Medulla oblongata (tissue), 1 donor: ENCODE data around the gene ETNK1.

ENCODE experiments used
- DNase-seq: peaks from one replicate; pipeline ENCODE4 v3.0.0-alpha.2; 2015; ENCODE audit errors: extremely low spot score

Gene ETNK1

DNA sequence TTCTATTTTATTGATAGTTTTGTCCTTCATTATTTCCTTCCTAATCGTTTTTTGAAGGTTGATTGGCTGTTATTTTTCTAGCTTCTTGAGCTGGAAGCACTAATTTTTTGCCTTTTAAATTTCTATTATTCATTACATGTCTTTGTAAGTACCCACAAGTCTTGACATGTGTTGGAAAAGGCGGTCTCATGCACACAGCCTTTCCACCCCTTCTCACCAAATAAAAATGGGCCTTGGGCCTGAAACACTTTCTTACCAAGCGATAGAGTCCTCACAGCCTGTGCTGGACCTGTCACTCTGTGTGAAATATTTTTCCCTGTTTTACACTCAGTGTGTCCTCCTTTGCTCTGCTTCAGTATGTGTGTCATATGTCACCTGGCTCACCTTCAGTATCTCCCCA lies 9.9 kb downstream of the ETNK1 start:
- DNase-seq = no peak

DNA sequence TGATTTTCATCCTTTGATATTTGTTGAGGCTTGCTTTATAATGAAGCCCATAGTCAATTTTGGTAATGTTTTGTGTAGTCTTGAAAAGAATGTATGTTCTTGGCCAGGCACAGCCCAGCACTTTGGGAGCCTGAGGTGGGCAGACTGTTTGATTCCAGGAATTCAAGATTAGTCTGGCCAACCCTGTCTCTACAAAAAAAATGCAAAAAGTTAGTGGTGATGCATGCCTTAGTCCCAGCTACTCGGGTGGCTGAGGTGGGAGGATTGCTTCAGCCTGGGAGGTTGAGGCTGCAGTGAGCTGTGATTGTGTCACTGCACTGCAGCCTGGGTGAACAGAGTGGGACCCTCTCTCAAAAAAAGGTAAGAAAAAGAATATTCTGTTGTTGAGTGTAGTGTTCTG lies 10.8 kb downstream of the ETNK1 start:
- no peak for DNase-seq

DNA sequence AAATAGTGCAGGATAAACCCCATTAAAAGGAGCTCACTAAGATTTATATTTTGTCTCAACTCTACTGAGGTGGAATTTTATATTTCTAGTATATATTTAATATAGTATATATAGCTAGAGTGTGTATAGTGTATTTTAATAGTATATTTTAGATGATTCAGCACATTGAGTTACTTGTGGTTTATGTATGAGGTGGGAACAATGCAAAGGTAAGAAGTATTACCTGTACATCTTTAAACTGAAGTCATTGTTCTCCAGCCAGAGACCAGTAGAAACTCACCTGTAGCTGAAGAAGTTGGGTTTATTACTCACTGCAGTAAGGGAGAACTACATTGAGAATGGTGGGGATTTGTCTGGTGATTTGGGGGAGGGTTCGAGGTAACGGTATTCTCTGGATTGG lies 15.9 kb downstream of the ETNK1 start:
- DNase-seq = no peak

DNA sequence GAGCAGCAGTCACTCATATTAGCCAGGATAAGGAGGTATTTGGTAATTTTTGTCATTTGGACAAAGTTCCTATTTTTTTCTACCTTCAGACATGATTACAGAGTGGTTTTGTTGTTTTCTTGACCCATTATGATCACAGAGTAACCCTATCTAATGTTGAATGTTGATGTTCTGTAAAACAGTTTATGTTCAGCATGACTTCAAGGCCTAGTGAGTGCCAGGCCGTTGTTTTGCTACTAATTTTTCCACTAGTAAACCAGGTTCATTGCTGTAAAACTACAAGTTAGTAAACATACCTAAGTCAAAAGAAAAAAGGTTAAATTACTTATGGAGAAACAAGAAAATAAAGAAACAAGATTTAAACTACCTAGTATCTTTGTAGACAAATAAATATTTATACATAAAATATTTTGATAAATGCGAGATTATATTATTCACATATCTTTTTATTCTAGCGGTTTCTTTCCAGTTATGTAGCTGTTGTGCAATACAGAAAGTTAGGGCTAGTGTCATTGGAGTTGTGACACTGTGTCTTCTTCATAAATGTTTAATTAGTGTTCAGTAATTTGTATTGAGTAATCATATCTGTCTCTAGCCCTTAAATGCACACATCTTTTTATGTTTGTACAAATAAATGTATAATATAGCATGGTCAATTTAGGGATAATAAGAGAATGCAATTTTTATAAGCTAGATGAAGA lies 16.5 kb downstream of the ETNK1 start:
- DNase-seq = no peak

DNA sequence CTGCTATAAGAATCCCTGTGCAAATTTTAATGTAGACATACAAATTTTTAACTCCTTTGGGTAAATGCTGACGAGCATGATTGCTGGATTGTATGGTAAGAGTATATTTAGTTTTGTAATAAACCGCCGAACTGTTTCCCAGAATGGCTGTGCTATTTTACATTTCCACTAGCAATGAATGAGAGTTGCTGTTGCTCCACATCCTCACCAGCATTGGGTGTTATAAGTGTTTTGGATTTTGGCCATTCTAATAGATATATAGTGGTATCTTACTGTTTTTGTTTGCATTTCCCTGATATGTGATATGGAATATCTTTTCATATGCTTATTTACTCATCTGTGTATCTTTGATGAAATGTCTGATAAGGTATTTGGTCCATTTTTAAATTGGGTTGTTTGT lies 23.7 kb downstream of the ETNK1 start:
- no peak for DNase-seq

DNA sequence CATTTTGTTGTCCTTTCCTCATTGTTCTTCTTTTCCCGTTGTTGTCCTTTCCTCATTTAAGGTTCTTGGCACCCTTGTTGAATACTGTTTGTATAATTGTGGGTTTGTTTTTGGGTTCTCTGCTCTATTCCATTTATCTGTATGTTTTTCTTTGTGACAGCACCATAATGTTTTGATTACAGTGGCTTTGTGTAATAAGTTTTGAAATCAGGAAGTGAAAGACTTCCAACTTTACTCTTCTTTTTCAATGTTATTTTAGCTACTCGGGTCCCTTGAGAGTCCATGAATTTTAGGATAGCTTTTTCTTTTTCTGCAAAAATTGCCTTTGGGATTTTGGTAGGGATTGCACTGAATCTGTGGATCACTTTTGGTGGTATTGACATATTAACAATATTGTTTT lies 28.1 kb downstream of the ETNK1 start:
- no peak for DNase-seq

DNA sequence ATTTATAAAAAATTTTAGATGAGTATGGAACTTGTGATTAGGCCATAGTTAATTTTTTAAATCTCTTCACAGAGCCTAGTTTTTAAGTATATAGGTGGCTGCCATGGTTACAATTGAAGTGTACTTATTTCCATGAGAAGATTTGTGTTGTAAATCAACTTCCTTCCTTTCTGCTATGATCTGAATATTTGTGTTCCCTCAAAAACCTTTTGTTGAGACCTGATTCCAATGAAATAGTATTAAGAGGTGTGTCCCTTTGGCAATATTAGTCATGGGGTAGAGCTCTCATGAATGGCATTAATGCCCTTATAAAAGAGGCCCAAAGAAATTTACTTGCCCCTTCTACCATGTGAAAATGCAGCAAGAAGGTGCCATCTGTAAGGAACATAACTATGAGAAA lies 28.8 kb downstream of the ETNK1 start:
- no peak for DNase-seq

DNA sequence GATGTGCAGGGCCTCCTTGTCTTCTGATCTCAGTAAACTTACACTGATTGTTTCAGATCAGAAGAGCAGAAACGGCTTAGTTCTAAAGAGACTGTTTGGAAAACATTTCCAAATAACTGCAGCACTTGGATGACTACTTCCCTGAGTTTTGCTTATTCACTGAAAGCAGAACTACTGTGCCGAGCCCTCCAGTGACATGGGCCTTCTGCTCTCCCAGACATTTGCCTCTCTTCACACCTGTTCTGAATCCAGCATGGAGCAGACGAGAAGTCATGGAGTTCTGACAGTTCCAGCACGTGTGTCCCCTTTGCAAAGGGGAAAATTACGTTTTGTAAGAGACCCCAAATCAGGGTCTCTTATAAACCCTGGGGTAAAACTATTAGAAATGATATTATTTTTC lies 31.4 kb downstream of the ETNK1 start:
- no peak for DNase-seq

DNA sequence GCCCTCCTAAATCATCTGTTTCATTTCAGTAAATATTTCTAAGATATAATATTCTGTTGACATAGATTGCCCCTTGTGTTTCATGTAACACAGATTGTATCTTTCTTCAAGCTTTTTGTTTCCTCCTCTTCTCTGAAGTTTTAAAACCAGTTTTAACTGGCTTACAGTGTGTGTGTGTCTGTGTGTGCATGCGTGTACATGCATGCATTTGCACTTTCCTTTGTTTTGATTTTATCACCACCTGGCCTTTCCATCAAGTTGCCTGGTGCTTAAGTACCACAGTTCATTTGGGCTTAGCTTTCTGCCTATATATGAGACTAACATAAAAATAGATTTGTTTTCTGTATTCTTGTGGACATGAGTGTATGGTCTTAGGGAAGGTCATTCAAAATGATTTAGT lies 31.9 kb downstream of the ETNK1 start:
- no peak for DNase-seq

DNA sequence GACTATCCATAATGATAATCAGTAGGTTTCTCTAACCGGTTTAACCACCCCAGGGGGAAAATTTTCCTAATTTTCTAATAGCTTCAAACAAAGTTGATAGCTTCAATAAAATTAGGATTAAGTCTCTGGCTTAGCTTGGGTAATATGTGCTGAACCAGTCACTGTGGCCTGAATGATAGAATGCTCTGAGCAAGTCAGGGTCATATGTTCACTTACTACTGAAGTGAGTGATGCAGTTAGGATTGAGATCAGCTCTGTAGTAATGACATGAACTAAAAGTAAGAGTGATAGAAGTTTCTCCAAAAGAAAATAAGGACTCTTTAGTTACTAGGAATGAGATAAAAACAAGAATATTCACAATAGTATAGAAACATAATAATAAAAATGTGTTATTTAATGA lies 32.6 kb downstream of the ETNK1 start:
- no peak for DNase-seq

DNA sequence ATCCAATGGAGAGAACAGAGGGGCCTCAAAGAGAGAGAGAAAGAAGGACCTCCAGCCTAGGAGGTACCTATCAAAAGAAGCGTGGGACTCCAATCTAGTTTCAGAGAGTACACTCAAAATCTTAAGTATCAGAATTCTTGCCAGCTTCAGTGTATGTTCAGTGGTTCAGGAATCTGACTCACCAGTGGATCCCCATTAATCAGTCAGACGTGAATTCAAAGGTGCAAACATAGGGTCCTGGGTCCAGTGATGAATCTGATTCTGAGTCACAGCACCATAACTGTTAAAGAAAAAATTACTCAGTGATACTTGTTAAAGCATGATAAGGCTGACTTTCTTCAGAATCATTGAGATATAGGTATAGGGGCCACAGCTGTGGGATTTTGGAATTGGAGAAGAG lies 33.2 kb downstream of the ETNK1 start:
- no peak for DNase-seq

DNA sequence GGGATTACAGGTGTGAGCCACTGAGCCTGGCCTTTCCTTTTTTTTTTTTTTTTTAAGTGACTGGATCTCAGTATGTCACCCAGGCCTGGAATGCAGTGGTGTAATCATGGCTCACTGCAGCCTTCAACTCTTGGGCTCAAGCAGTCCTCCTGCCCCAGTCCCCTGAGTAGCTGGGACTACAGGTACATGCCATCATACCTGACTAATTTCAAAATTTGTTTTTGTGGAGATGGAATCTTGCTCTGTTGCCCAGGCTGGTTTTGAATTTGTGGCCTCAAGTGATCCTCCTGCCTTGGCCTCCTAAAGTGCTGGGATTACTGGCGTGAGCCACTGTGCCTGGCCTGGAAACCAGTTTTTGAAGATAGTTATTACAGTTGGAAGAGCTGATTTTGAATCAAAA lies 37.4 kb downstream of the ETNK1 start:
- DNase-seq = no peak

DNA sequence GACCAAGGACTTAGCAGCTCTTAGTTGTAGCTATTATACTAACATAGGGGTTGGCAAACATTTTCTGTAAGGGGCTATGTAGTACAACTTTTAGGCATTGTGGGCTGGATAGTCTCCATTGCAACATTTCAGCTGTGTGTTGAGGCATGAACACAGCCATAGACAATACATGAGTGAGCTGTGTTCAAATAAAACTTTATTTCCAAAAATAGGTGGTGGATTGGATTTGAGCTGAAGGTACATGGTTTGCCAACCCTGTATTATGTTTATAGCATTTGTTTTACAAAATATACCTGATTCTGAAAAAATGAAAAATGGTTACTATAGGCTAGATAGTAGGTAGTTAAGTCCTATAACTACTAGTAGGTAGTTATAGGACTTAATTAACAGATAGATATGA lies 40.5 kb downstream of the ETNK1 start:
- no peak for DNase-seq

DNA sequence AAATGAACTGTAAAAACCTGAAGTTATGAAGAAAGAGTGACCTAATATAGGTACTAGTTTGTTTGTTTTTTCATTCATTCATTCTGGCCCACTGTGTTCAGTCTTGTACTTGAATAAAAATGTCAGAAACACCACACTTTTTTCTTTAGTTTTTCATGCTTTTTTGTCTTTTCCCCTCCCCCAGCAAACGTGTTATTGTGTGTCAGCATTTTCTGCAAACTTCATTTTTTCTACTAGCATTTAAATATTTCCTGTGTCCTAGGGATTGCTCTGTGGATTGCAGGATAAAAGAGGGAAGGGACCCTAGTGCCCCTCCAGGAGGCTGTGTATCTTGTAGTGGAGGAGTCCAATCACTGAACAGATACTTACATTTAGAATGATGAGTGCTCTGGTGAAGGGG lies 42.2 kb downstream of the ETNK1 start:
- no peak for DNase-seq

DNA sequence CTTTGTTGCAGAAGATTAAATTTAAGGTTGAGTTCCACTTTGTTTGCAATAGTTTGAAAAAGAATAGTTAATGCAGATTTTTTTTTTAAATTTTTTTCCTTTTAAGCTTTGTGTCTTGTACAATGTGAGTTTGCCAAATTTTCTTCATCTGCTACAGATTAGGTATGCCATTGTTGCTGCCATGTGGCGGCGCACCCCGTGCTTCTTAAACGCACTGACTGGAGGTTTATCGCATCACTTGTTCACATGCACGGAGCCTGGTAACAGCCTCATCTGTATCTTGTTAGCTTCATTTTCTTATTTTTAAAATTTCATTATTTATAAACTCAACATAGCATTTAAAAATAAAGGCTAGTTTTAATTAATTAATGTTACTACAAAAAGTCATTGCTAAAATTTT lies 43.5 kb downstream of the ETNK1 start:
- no peak for DNase-seq

DNA sequence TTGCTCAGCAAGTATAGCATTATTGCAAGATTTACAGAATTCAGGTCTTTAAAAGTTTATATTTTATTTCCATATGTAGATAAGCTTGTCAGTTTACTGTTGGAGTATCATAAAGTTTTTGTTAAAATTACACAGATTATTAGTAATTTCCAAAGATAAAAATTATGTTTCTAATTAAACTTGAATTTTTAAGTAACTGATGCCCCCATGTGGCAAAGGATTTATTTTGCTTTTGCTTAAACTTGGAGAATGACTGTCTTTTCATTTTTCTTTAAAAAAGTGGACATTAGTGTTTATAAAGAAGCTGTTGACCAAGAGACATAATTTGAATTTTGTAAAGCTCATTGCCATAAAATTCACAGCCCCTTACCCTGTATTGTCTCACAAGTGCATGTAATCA lies 45.8 kb downstream of the ETNK1 start:
- no peak for DNase-seq

DNA sequence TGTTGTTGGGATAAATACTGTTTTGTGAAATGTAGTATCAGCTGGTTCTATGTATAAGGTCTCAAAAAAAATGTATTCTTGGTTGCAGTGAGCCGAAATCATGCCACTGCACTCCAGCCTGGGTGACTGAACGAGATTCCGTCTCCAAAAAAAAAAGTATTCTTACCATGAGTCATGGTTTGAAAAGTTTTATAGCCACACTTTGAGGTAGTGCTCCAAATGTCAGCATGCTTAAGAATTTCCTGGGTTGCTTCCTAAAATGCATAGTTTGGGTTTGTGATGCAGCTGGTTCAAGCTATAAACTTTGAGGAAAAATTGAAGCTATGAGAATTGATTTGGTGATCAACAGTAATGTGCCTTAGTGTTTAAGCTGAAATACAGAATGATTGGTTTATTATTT lies 48.0 kb downstream of the ETNK1 start:
- no peak for DNase-seq

DNA sequence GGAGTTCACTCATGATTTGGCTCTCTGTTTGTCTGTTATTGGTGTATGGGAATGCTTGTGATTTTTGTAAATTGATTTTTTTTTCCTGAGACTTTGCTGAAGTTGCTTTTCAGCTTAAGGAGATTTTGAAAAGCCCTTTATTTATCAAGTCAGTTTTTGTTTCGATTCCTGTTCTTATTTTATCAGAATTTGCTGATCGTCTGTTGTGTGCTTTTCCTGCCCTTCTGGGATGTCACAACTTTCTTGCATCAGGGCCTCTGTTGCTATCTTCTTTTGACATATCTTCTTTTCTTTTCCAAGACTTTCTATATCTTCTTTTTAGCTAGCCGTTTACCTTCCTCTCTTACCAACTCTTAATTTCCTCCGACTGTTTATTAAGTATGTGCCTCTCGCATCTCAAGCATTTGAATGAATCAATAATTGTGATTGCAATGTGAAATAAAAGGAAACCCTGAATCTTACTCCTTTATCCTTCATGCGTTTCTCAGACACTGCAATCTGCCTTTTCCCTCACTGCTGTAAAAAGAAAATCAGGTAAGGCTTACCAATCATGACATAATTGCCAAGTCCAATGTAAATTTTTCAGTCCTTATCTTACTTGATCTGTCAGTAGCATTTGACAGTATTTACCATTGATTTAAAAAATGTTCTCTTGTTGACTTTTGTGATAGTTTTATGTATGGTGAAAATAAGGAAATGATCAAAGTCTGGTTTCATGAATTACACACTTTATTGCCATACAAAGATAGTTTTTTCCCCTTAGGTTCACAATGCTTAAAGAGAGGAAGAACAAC lies 53.0 kb downstream of the ETNK1 start:
- DNase-seq = peak; percentile 30

DNA sequence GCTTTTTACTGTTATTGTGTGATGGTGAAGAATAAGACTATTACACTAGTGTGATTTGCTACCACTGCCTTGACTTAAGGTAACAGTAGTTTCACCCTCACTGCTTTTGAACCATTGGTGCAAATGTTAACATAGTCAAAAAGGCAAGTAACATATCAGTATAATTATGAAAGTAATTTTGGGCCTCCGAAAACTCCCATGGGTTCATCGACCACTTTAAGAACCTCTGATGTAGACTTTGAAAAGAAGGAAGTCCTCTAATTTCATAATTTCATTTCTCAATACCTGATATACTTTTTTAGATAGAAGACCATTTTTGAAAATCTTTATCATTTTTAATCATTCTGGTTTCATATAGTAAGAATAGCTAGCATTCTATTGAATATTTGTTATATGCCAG lies 57.7 kb downstream of the ETNK1 start:
- DNase-seq = no peak

DNA sequence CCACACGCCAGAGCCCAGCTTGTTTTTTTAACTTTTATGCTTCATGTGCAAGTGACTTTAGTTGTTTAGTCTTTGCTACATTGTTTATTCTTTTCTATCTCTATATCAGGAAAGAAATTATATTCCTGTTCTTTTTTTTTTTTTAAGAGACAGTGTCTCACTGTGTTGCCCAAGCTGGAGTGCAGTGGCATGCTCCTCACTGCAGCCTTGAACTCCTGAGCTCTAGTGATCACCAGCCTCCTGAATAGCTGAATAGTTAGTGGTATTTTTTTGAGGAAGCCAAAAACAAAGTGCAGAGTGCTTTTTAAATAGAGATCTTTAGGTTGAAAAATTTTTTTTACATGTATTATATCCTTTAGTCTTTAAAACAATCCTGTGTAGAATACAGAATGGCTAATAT lies 58.2 kb downstream of the ETNK1 start:
- no peak for DNase-seq

DNA sequence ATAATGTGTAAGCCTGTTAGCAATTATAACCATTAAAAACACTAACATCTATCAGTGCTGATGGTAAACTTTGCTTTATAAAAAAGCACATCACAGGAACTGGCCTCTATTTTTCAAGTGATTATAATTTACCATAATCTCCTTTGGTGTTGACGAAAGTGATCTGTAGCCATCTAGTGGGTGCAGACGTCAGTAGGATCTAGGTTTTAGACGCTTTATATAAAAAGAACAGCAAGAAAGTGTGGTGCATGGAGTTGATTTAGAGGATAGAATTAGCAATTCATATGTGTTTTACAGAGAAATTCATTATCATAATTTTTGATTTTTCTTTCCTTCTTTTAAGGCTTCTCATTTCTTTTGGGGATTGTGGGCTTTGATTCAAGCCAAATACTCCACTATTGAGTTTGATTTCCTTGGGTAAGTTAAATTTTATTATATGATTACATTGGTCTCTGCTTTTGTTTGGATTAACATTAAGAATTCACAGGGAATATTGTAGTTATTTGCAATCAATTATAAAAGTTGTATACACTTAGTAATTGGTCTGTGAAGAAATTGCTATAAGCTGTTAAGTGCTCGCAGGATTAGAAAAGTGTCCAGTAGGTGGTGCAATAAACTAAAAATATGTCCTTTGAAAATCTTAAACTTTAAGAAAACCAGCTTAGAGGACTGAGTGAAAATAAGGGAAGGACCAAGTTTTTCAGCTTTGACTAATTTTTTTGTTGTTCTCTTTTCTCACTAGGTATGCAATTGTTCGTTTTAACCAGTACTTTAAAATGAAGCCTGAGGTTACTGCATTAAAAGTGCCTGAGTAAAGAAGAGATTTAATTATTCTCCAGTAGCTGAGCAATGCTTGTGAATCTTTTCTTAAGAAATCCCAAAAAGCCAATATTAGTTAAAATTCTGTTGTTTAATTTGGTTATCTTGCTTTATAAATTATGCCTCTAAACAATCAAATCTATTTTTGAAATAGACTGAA lies 59.5 kb downstream of the ETNK1 start:
- DNase-seq = peak; percentile 81

DNA sequence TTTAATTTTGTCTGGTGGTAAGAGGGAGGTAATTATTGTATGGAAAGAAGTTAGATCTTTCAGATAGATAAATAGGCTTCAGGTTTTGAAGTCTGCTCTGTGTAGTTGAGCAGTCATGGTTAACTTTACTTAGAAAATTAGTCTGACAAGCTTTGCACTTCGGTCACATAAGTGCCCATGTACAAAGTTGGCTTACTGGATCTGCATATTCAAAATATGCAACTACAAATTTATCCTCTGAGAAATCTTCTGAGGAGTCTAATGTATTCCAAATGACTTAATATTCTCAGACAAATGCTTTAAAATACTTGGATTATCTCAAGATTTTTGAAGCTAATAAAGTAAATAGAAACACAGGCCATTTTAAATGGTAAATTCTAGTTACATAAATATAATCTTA lies 61.2 kb downstream of the ETNK1 start:
- DNase-seq = no peak
